Measurements from ENCODE around the gene ALPK3. TPM values are rescaled to one million over a fixed set of nuclear protein-coding genes. Genes with fewer than 3 reads are reported as not detected.

The ALPK3 gene
- total RNA-seq, 1 experiment from 2014 or later = 2.0 TPM

DNA sequence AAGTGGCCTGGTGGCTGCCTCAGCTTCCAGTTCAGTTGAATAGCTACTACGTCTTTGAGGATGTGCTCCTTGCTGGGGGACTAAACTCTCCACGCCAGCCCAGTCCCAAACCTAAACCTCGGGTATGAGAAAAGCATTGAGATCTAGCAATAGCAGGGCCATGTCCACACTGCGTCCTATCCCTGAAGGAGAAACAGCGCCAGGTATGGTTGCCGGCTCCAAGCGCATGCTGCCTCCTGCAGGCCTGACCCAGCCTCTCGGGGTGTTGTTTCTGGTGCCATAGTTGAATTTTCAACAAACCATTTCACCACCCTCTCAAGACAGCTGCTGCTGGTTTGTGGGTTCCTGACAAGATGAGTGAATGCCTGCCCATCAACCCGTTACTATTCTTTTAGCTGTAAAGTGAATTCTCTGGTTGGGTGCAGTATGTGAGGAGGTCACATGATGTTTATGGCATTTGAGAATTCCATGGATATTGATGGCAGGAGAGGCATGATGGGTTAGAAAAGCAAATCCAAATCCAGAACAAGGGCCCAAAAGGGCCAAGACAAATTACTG is 54.4 kb downstream of the ALPK3 start:
- BruUV-seq (replicated peaks) = no TSS peak

DNA sequence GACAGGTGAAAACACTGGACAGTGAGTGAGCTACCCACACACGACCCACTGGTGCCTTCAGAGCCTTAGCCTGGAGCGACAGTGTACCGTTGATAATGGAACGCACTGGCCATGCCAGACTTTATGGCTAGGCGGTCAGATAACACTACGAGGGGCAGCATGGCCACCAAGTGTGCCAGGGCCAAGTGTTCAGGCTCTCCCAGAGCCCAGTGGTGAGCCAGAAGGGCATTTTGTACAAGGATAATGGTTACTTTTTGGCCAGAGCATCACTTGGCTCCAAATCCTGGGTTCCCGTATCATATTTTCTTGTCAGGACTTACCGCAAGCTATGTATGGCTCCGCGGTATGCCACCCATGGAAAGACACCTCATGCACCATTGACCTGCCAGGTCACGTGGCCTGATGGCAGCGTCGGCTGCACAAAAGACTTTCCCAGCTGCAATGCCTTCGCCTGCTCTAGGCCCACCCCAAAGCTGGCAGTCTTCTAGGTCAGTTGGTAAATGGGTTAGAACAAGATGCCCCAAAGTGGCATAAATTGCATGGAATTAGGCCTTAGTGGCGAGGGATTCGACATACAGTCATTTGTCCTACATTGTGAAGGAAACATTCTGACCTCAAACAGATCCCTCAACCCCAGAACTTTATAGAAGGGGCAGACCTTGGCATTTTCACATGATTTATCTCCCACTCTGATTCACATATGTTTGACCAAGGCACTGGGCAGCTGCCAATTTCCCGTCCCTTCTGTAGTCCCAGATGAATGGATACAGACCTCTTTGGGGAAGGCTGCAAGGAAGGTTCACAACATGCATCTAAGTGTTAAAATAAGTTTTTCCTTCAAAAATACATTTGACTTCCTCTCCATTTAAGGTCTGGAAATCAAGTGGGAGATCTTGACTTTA is 55.1 kb downstream of the ALPK3 start:
- TF ChIP-seq EGR1 (IDR thresholded peaks at IDR 0.05; ENCODE audit: low read depth) = no peak
- H3K9me3 ChIP-seq (ENCODE audit: control insufficient read depth in 1 of 2, insufficient read depth in 1 of 2, low read depth in 1 of 2, low read length in 2 of 2) = no peaks in the 10 kb centered on the region
- RAD21 ChIA-PET (ENCODE audit: low non-redundant PET in 1 of 2, low total read pairs in 2 of 2, uncharacterized antibody in 2 of 2, unreplicated experiment in 2 of 2) = no interaction called here
- H3K9ac ChIP-seq (ENCODE audit: low read length) = no peak overlapping the region
- intact Hi-C loops (cut with micrococcal nuclease) = no loop called here
- no peaks in the 10 kb centered on the region for H3K4me1 ChIP-seq (ENCODE audit: control insufficient read depth in 1 of 2, insufficient read depth in 2 of 2, low read length in 2 of 2)
- no peaks in the 10 kb centered on the region for H3K79me2 ChIP-seq (ENCODE audit: insufficient read depth, low read length)
- H3K36me3 ChIP-seq (ENCODE audit: control insufficient read depth in 1 of 2, insufficient read depth in 2 of 2, low read length in 2 of 2) = no peaks in the 10 kb centered on the region
- no peak overlapping the region for H3K4me3 ChIP-seq (replicated peaks in 1 of 2; ENCODE audit: low read depth in 1 of 2, low read length in 2 of 2)
- POLR2A ChIA-PET = no interaction called here
- no peak overlapping the region for H3K27ac ChIP-seq (ENCODE audit: low read depth, low read length)
- BruUV-seq (replicated peaks) = no TSS peak
- H3K9me2 ChIP-seq (ENCODE audit: insufficient read depth) = no peaks in the 10 kb centered on the region
- H4K20me1 ChIP-seq (ENCODE audit: insufficient read depth) = no peaks in the 10 kb centered on the region
- ATAC-seq (no peak), DNase-seq (ENCODE audit: low read depth, low spot score) (no peak)
- H3K27me3 ChIP-seq (ENCODE audit: insufficient read depth, low read length) = no peaks in the 10 kb centered on the region
- CTCF ChIA-PET = no interaction called here
- no peak overlapping the region for H3K4me2 ChIP-seq (ENCODE audit: low read length)
- H2AFZ ChIP-seq (ENCODE audit: low read depth, low read length, poor library complexity, severe bottlenecking) = no peak overlapping the region

More for the DNA sequence above, 54.4 kb downstream of the ALPK3 start:
- DNase-seq (ENCODE audit: low read depth, low spot score) (no peak), ATAC-seq (no peak)
- POLR2A ChIA-PET = no interaction called here
- H4K20me1 ChIP-seq (ENCODE audit: insufficient read depth) = no peaks in the 10 kb centered on the region
- intact Hi-C loops (cut with micrococcal nuclease) = no loop called here
- H3K79me2 ChIP-seq (ENCODE audit: insufficient read depth, low read length) = no peaks in the 10 kb centered on the region
- no peaks in the 10 kb centered on the region for H3K27me3 ChIP-seq (ENCODE audit: insufficient read depth, low read length)
- H3K9me2 ChIP-seq (ENCODE audit: insufficient read depth) = no peaks in the 10 kb centered on the region
- H3K4me3 ChIP-seq (replicated peaks in 1 of 2; ENCODE audit: low read depth in 1 of 2, low read length in 2 of 2) = no peak overlapping the region
- no peak overlapping the region for H3K9ac ChIP-seq (ENCODE audit: low read length)
- no peaks in the 10 kb centered on the region for H3K4me1 ChIP-seq (ENCODE audit: control insufficient read depth in 1 of 2, insufficient read depth in 2 of 2, low read length in 2 of 2)
- TF ChIP-seq, protein P1, sequence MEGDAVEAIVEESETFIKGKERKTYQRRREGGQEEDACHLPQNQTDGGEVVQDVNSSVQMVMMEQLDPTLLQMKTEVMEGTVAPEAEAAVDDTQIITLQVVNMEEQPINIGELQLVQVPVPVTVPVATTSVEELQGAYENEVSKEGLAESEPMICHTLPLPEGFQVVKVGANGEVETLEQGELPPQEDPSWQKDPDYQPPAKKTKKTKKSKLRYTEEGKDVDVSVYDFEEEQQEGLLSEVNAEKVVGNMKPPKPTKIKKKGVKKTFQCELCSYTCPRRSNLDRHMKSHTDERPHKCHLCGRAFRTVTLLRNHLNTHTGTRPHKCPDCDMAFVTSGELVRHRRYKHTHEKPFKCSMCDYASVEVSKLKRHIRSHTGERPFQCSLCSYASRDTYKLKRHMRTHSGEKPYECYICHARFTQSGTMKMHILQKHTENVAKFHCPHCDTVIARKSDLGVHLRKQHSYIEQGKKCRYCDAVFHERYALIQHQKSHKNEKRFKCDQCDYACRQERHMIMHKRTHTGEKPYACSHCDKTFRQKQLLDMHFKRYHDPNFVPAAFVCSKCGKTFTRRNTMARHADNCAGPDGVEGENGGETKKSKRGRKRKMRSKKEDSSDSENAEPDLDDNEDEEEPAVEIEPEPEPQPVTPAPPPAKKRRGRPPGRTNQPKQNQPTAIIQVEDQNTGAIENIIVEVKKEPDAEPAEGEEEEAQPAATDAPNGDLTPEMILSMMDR (IDR thresholded peaks at IDR 0.05 in 2 of 3, conservative IDR thresholded peaks at IDR 0.05 in 1 of 3; ENCODE audit: borderline replicate concordance in 1 of 3, insufficient read depth in 1 of 3, low read depth in 2 of 3, low read length in 2 of 3) = peak in 1 of 3 experiments; percentile 11; a peak in 1 of 6 replicates
- peak; percentile 45; the same call in 1 of the 2 replicates for TF ChIP-seq RAD21 (IDR thresholded peaks at IDR 0.05; ENCODE audit: low read depth)
- no peak for TF ChIP-seq JUND (IDR thresholded peaks at IDR 0.05)
- no peaks in the 10 kb centered on the region for H3K36me3 ChIP-seq (ENCODE audit: control insufficient read depth in 1 of 2, insufficient read depth in 2 of 2, low read length in 2 of 2)
- CTCF ChIA-PET = no interaction called here
- no peaks in the 10 kb centered on the region for H3K9me3 ChIP-seq (ENCODE audit: control insufficient read depth in 1 of 2, insufficient read depth in 1 of 2, low read depth in 1 of 2, low read length in 2 of 2)
- RAD21 ChIA-PET (ENCODE audit: low non-redundant PET in 1 of 2, low total read pairs in 2 of 2, uncharacterized antibody in 2 of 2, unreplicated experiment in 2 of 2) = no interaction called here
- no peak overlapping the region for H3K4me2 ChIP-seq (ENCODE audit: low read length)
- no peak overlapping the region for H2AFZ ChIP-seq (ENCODE audit: low read depth, low read length, poor library complexity, severe bottlenecking)
- H3K27ac ChIP-seq (ENCODE audit: low read depth, low read length) = no peak overlapping the region
